Fibroblast of the aortic adventitia (primary cell): ENCODE data around the gene TXNIP. TPM values are rescaled to one million over a fixed set of nuclear protein-coding genes. Genes with fewer than 3 reads are reported as not detected.

Experiments
- DNase-seq: peaks from one replicate; pipeline ENCODE4 v3.0.0-alpha.2; 2010; ENCODE audit warnings: low read depth
- H3K4me3 ChIP-seq: 2 replicates; pipeline ENCODE4 v1.5.1; 2011; ENCODE audit warnings: low read depth, mild to moderate bottlenecking, control low read depth, low read length, moderate library complexity
- CTCF ChIP-seq: IDR thresholded peaks from 2 replicates; pipeline ENCODE4 v1.5.1; 2011; ENCODE audit warnings: mild to moderate bottlenecking, low read length, control low read depth, inconsistent platforms; ENCODE audit not compliant: insufficient read depth
- total RNA-seq: library from RNA; depleted of rRNA; stranded (reverse); fragments of >200 nt; gene quantifications from 2 replicates; pipeline ENCODE4 v1.2.3, GENCODE V29; 2012; ENCODE audit warnings: low replicate concordance

The TXNIP gene
- total RNA-seq, 1 donor = 73.0 TPM

GRCh38 chr1:146020058-146021049 lies 24.0 kb upstream of the TXNIP start:
- no peak overlapping the region for H3K4me3 ChIP-seq
- no peak for DNase-seq
- TF ChIP-seq CTCF = no peak

- no peak overlapping the region for H3K4me3 ChIP-seq
- TF ChIP-seq CTCF = no peak
- no peak for DNase-seq
These were observed 23.1 kb upstream of the TXNIP start for GRCh38 chr1:146019231-146020057.

GRCh38 chr1:146016891-146017290 lies 20.5 kb upstream of the TXNIP start:
- TF ChIP-seq CTCF = no peak
- H3K4me3 ChIP-seq = no peak overlapping the region
- peak; percentile 53 for DNase-seq

GRCh38 chr1:146013559-146013922 lies 17.2 kb upstream of the TXNIP start:
- TF ChIP-seq CTCF = no peak
- DNase-seq = no peak
- H3K4me3 ChIP-seq = no peak overlapping the region

- peak; percentile 89 for DNase-seq
- peak; percentile 66 for TF ChIP-seq CTCF
- H3K4me3 ChIP-seq = no peak overlapping the region
These were observed 16.6 kb upstream of the TXNIP start for GRCh38 chr1:146012703-146013558.

DNA sequence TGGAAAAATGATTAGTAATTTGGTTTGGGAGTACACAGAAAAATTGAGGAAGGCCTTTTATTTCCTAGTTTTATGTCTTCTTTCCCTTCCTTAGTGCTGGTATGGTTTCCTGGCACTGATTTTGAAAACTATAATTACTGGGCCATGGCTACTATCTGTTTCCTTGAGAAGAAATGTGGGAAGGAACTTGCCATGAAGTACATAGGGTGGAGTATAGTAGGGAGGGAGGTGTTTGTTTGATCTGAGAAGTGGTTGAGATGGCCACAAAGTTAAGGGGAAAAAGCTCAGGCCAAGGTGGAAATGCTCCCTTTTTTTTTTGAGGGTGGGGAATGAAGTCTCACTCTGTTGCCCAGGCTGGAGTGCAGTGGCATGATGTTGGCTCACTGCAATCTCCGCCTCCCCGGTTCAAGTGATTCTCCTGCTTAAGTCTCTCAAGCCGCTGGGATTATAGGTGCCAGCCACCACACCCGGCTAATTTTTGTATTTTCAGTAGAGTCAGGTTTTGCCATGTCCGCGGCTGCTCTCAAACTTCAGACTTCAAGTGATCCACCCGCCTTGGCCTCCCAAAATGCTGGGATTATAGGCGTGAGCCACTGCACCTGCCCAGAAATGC lies 13.9 kb upstream of the TXNIP start:
- H3K4me3 ChIP-seq = no peak overlapping the region

More for the DNA sequence above, 13.9 kb upstream of the TXNIP start:
- DNase-seq = no peak
- TF ChIP-seq CTCF = no peak
